Caco-2 (cell line): Measurements from ENCODE around the gene PGA4. TPM values are rescaled to one million over a fixed set of nuclear protein-coding genes. Genes with fewer than 3 reads are reported as not detected.

Experiments used
- BruUV-seq: library from RNA; stranded (reverse); fragments of 400-500 nt; replicated peaks from 2 replicates; lab custom pipeline; 2021; lab: Mats Ljungman, UMichigan
- CTCF ChIA-PET: fragments of 300-600 bp; sonication (Branson Sonifier 250); formaldehyde crosslinking; loops from one replicate; lab custom pipeline; 2022; ENCODE audit warnings: antibody characterized with exemption; lab: Charles Lee
- POLR2A ChIA-PET: fragments of 300-600 bp; sonication (Branson Sonifier 250); formaldehyde crosslinking; loops from one replicate; lab custom pipeline; 2022; ENCODE audit warnings: antibody characterized with exemption; lab: Charles Lee
- DNase-seq, 2 experiments: peaks; one replicate each; pipeline versions ENCODE4 v3.0.0 to v3.0.0-alpha.2; 2020 to 2022
- H3K27me3 ChIP-seq: replicated peaks from 2 replicates; pipeline ENCODE4 v1.6.0; 2011; ENCODE audit warnings: low read length; ENCODE audit not compliant: control insufficient read depth, insufficient read depth
- H3K36me3 ChIP-seq: 2 replicates; pipeline ENCODE4 v1.5.1; 2011; ENCODE audit warnings: low read length; ENCODE audit not compliant: control insufficient read depth, insufficient read depth
- H3K4me1 ChIP-seq: fragments of 250-450 bp; sonication (Bioruptor Pico); 2 replicates; pipeline ENCODE4 v1.5.1; 2020; ENCODE audit warnings: mild to moderate bottlenecking
- H3K4me3 ChIP-seq: 2 replicates; pipeline ENCODE4 v1.5.1; 2011; ENCODE audit warnings: low read depth, mild to moderate bottlenecking, control low read depth, low read length
- H3K9me3 ChIP-seq: fragments of 250-450 bp; sonication (Bioruptor Pico); 2 replicates; pipeline ENCODE4 v1.5.1; 2020; ENCODE audit warnings: mild to moderate bottlenecking, moderate library complexity
- H3K27ac Mint-ChIP-seq: one replicate; pipeline ENCODE4 v1.8.0; 2022; ENCODE audit warnings: mixed read lengths; ENCODE audit not compliant: unreplicated experiment
- H3K27me3 Mint-ChIP-seq: one replicate; pipeline ENCODE4 v1.8.0; 2022; ENCODE audit warnings: mixed read lengths; ENCODE audit not compliant: insufficient read depth, unreplicated experiment
- H3K36me3 Mint-ChIP-seq: one replicate; pipeline ENCODE4 v1.8.0; 2022; ENCODE audit warnings: mild to moderate bottlenecking, mixed read lengths; ENCODE audit not compliant: insufficient read depth, unreplicated experiment
- H3K4me1 Mint-ChIP-seq: one replicate; pipeline ENCODE4 v1.8.0; 2022; ENCODE audit warnings: low read depth, mixed read lengths; ENCODE audit not compliant: unreplicated experiment
- H3K4me3 Mint-ChIP-seq: one replicate; pipeline ENCODE4 v1.8.0; 2022; ENCODE audit warnings: mild to moderate bottlenecking, moderate library complexity, mixed read lengths; ENCODE audit not compliant: unreplicated experiment
- H3K9me3 Mint-ChIP-seq: one replicate; pipeline ENCODE4 v1.8.0; 2022; ENCODE audit warnings: mixed read lengths; ENCODE audit not compliant: unreplicated experiment
- CTCF ChIP-seq, 2 experiments: fragments of 200-600 bp in 1 of 2; IDR thresholded peaks; 1 replicate in 1 of 2; 2 replicates in 1 of 2; pipeline versions ENCODE4 v1.5.1 to v1.8.0; 2011 to 2022; ENCODE audit warnings: antibody characterized with exemption in 1 of 2, control low read depth in 1 of 2, inconsistent platforms in 1 of 2, low read depth in 1 of 2, low read length in 1 of 2, mild to moderate bottlenecking in 1 of 2, moderate library complexity in 1 of 2; ENCODE audit not compliant: insufficient read depth in 1 of 2, severe bottlenecking in 1 of 2, unreplicated experiment in 1 of 2
- intact Hi-C: fragments of 100-400 bp; cut with micrococcal nuclease; formaldehyde crosslinking; loops from one replicate; pipeline ENCODE4 v1.10.0; 2022; ENCODE audit not compliant: unreplicated experiment
- total RNA-seq: library from RNA; stranded (reverse); gene quantifications from 2 replicates; pipeline ENCODE4 v1.2.3, GENCODE V29; 2022

Gene PGA4
- total RNA-seq, 1 experiment from 2014 or later: not detected

- H3K4me1 Mint-ChIP-seq: peaks cover 7% of the 10 kb centered on the region
- Histone ChIP-seq H3K27me3 (no peaks in the 10 kb centered on the region; the same call in 1 of the 2 replicates), H3K9me3 (0 out of 2 replicates have a peak, but pooled peaks cover 6% of the 10 kb centered on the region), H3K4me1 (no peaks in the 10 kb centered on the region), H3K4me3 (no peak overlapping the region), H3K36me3 (no peaks in the 10 kb centered on the region)
- BruUV-seq: no TSS peak
- ChIA-PET CTCF (no interaction called here), POLR2A (no interaction called here)
- intact Hi-C loops: no loop called here
- no peak overlapping the region for H3K4me3 Mint-ChIP-seq
- no peaks in the 10 kb centered on the region for H3K9me3 Mint-ChIP-seq
- DNase-seq: no peak
- no peak overlapping the region for H3K27ac Mint-ChIP-seq
- TF ChIP-seq CTCF (IDR thresholded peaks at IDR 0.05; ENCODE audit: insufficient read depth in 1 of 2, low read depth in 1 of 2, low read length in 1 of 2, severe bottlenecking in 1 of 2, unreplicated experiment in 1 of 2): no peak
- no peaks in the 10 kb centered on the region for H3K36me3 Mint-ChIP-seq
- no peaks in the 10 kb centered on the region for H3K27me3 Mint-ChIP-seq
These were observed 35.6 kb upstream of the PGA4 start for GRCh38 chr11:61186504-61186903.

DNA sequence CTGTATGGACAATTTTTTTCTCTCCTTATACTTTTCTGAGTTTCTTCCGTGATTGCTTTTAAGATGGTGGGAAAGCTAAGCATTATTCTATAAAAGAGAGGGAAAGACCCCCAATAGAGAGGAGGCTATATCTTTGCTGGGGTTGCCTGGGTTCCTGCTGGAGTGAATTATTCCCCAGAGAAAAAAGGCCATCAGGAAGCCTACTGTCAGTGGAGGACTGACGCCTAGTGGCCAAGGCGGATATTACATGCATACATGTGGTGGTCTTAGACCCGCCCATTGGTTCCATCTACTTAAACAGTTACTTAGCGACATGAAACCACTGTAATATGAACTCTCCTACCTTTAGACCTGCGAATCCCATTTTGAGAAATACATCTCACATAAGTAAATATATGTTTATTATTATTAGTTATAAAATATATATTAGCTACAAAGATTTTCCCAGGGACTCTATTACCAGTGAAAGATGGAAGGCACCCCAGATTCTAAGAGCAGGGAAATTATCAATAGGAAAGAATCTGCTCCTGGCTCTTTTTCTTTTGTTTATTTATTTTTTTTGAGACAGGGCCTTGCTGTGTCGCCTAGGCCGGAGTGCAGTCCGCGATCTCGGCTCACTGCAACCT lies 34.5 kb upstream of the PGA4 start:
- BruUV-seq: no TSS peak
- peak; percentile 74 to 85 for DNase-seq
- Mint-ChIP-seq H3K27ac (no peak overlapping the region), H3K9me3 (no peaks in the 10 kb centered on the region), H3K4me1 (peaks cover 7% of the 10 kb centered on the region), H3K36me3 (no peaks in the 10 kb centered on the region), H3K27me3 (no peaks in the 10 kb centered on the region), H3K4me3 (no peak overlapping the region)
- CTCF ChIA-PET: interaction anchor here (1.4 kb wide), 1 partner anchor 61 kb away, joined by 3 read pairs; no protein-coding TSS in a partner anchor
- Histone ChIP-seq H3K9me3 (0 out of 2 replicates have a peak, but pooled peaks cover 8% of the 10 kb centered on the region), H3K27me3 (no peaks in the 10 kb centered on the region; the same call in 1 of the 2 replicates), H3K4me1 (no peaks in the 10 kb centered on the region), H3K36me3 (no peaks in the 10 kb centered on the region), H3K4me3 (no peak overlapping the region)
- intact Hi-C loops: loop anchor here (1.0 kb wide), 3 partner anchors 29 to 217 kb away; no protein-coding TSS in a partner anchor
- POLR2A ChIA-PET: no interaction called here
- peak; percentile 95 to 98 for TF ChIP-seq CTCF (IDR thresholded peaks at IDR 0.05; ENCODE audit: insufficient read depth in 1 of 2, low read depth in 1 of 2, low read length in 1 of 2, severe bottlenecking in 1 of 2, unreplicated experiment in 1 of 2)

- CTCF ChIA-PET: no interaction called here
- intact Hi-C loops: no loop called here
- BruUV-seq: no TSS peak
These were observed 32.2 kb upstream of the PGA4 start for GRCh38 chr11:61189933-61190332.

More at GRCh38 chr11:61189933-61190332, 32.2 kb upstream of the PGA4 start:
- H3K9me3 Mint-ChIP-seq: no peaks in the 10 kb centered on the region
- no peaks in the 10 kb centered on the region for H3K27me3 Mint-ChIP-seq
- Histone ChIP-seq H3K4me1 (no peaks in the 10 kb centered on the region), H3K4me3 (no peak overlapping the region), H3K27me3 (no peaks in the 10 kb centered on the region; the same call in 1 of the 2 replicates), H3K36me3 (no peaks in the 10 kb centered on the region), H3K9me3 (0 out of 2 replicates have a peak, but pooled peaks cover 8% of the 10 kb centered on the region)
- no peak overlapping the region for H3K27ac Mint-ChIP-seq
- no peaks in the 10 kb centered on the region for H3K36me3 Mint-ChIP-seq
- H3K4me3 Mint-ChIP-seq: no peak overlapping the region
- POLR2A ChIA-PET: no interaction called here
- TF ChIP-seq CTCF (IDR thresholded peaks at IDR 0.05; ENCODE audit: insufficient read depth in 1 of 2, low read depth in 1 of 2, low read length in 1 of 2, severe bottlenecking in 1 of 2, unreplicated experiment in 1 of 2): no peak
- no peak for DNase-seq
- peaks cover 3% of the 10 kb centered on the region for H3K4me1 Mint-ChIP-seq
